Effector memory CD4-positive, alpha-beta T cell (primary cell): ENCODE results near the gene PLXNA4.

Experiments
- DNase-seq, 3 donors: peaks; one replicate each; pipeline ENCODE4 v3.0.0-alpha.2; 2020
- H3K27ac ChIP-seq: 2 replicates; pipeline ENCODE4 v1.7.0; 2013; ENCODE audit warnings: mild to moderate bottlenecking, low read length, moderate library complexity; ENCODE audit not compliant: insufficient read depth, poor library complexity, severe bottlenecking
- H3K27me3 ChIP-seq: replicated peaks from 2 replicates; pipeline ENCODE4 v1.7.0; 2013; ENCODE audit warnings: mild to moderate bottlenecking, low read length; ENCODE audit not compliant: insufficient read depth, control insufficient read depth, poor library complexity, severe bottlenecking
- H3K36me3 ChIP-seq: 2 replicates; pipeline ENCODE4 v1.7.0; 2013; ENCODE audit warnings: mild to moderate bottlenecking, low read length, moderate library complexity; ENCODE audit not compliant: control insufficient read depth, insufficient read depth
- H3K4me1 ChIP-seq: 2 replicates; pipeline ENCODE4 v1.7.0; 2013; ENCODE audit warnings: low read length, mild to moderate bottlenecking; ENCODE audit not compliant: control insufficient read depth, insufficient read depth, poor library complexity, severe bottlenecking
- H3K4me3 ChIP-seq: 2 replicates; pipeline ENCODE4 v1.7.0; 2013; ENCODE audit warnings: low read length, low read depth, mild to moderate bottlenecking; ENCODE audit not compliant: insufficient read depth, poor library complexity, severe bottlenecking
- H3K9me3 ChIP-seq: 2 replicates; pipeline ENCODE4 v1.7.0; 2013; ENCODE audit warnings: mild to moderate bottlenecking, low read length, moderate library complexity; ENCODE audit not compliant: control insufficient read depth

PLXNA4 gene

DNA sequence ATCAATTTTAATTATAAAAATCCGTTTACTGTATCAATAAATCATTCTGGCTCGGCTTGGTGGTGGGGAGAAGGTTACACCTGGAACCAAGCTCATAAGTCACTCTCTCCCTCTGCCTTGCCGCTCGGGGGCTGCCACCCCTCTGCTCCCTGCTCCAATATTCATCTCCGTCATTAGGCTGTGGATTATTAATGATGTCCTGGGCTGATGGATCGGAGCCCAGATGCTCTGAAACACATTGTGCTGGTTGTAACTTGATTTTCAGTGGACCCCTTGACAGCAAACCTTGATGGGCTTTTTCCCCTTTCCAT is 314.2 kb downstream of the PLXNA4 start:
- no peaks in the 10 kb centered on the region for H3K27me3 ChIP-seq
- no peaks in the 10 kb centered on the region for H3K4me1 ChIP-seq
- H3K9me3 ChIP-seq = no peaks in the 10 kb centered on the region
- H3K4me3 ChIP-seq = no peak overlapping the region
- no peak for DNase-seq
- H3K36me3 ChIP-seq = no peaks in the 10 kb centered on the region
- no peak overlapping the region for H3K27ac ChIP-seq

DNA sequence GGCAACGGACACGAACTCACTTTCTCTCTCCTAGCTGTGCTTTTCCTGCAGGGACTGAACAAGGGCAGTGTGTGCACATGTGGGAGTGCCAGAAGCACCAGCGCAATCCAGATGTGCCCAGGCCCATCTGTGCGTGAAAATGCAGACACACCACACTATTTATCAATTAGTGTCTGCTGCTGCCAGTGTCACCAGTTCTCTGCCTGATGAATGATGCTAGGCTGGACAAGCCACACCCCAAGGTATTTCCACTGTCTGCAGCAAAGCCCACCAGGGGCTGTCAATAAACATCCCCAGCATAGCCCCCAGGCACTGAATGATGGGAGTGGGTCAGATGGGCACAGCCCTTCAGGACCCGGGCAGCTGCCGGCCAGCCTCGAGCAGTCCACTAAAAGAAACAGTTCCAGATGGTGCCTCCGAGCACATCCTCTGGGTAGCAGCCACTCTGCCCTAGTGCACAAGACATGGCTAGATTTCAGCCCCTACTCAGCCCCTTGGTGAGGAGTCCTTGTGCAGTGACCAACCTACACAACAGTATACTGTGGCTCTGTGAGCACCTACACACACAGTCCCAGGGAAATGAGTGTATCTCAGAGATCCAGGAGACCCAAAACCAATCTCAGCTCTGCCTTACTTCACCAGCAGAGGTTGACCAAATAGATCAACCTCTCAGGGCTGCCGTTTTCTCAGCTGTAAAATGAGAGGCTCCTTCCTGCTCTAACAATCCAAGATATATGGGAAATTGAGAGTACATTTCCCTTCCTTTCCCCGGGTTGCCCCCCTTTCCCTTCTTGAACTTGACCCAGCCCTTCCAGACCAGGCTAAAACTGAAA is 314.7 kb downstream of the PLXNA4 start:
- Histone ChIP-seq H3K4me3 (no peak overlapping the region), H3K9me3 (no peaks in the 10 kb centered on the region), H3K27me3 (no peaks in the 10 kb centered on the region), H3K36me3 (no peaks in the 10 kb centered on the region), H3K4me1 (no peaks in the 10 kb centered on the region), H3K27ac (no peak overlapping the region)
- no peak for DNase-seq

DNA sequence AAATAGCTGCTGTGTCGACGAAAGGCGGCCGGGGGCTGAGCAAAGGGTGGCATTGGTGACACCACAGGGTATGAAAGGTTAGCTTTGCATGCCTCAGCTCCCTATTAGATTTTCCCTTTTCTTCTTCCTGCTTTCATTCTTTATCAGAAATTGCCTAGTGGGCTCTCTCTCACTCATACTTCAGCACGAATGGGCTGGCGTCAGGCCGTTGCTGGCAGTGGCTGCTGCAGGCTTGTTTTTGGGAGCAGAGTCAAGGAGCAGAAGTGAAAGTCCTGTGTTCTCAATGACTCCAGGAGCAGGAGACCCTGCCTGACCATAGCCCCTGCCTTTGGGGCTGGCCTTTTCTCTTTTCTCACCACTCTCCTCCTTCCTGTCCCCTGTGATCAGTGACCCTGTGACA is 318.0 kb downstream of the PLXNA4 start:
- no peak for DNase-seq
- no peak overlapping the region for H3K4me3 ChIP-seq
- no peaks in the 10 kb centered on the region for H3K36me3 ChIP-seq
- no peak overlapping the region for H3K27ac ChIP-seq
- H3K27me3 ChIP-seq = no peaks in the 10 kb centered on the region
- no peaks in the 10 kb centered on the region for H3K9me3 ChIP-seq
- no peaks in the 10 kb centered on the region for H3K4me1 ChIP-seq

DNA sequence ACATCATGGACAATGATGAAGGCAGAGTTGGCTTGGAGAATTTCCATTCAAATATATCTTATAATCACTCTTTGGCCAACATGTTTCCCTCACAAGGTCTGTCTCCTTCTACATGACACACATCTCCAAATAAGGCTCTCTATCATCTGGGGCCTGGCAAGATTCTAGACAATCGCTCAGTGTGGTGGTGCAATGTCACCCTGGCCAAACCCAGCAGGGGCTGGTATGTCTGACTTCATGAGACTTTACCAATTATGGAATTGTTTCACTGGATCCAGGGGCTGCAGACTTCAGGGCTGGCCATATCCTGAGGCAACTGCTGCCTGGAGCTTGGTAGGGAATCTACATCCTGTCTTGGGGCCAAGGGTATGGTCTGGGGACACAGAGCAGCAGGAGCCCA is 319.0 kb downstream of the PLXNA4 start:
- no peaks in the 10 kb centered on the region for H3K36me3 ChIP-seq
- no peak for DNase-seq
- H3K9me3 ChIP-seq = no peaks in the 10 kb centered on the region
- no peaks in the 10 kb centered on the region for H3K4me1 ChIP-seq
- no peak overlapping the region for H3K27ac ChIP-seq
- no peaks in the 10 kb centered on the region for H3K27me3 ChIP-seq
- H3K4me3 ChIP-seq = no peak overlapping the region

DNA sequence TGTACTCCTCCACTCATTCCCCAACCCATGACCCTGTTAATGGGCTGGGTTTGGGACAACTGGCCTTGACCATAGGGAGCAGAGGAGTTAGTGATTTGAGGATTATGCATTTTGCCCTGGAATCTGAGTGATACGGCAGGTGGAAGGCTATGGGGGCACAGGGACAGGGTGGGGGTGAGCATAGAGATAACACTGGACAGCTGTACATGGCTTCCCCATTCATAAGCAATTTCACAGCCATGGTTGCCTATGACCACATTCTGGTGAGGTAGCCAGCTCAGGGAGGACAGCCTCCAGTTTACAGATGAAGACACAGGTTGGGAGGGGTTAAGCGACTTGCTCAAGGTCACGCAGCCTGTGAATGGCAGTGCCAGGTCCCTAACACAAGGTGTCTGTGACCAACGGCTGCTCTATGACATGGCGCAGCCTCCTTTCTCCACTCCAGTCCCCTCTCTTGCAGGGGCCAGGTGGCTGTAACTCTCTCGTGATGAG is 319.5 kb downstream of the PLXNA4 start:
- DNase-seq = no peak
- H3K36me3 ChIP-seq = no peaks in the 10 kb centered on the region
- no peak overlapping the region for H3K27ac ChIP-seq
- no peaks in the 10 kb centered on the region for H3K9me3 ChIP-seq
- H3K4me1 ChIP-seq = no peaks in the 10 kb centered on the region
- no peaks in the 10 kb centered on the region for H3K27me3 ChIP-seq
- no peak overlapping the region for H3K4me3 ChIP-seq

DNA sequence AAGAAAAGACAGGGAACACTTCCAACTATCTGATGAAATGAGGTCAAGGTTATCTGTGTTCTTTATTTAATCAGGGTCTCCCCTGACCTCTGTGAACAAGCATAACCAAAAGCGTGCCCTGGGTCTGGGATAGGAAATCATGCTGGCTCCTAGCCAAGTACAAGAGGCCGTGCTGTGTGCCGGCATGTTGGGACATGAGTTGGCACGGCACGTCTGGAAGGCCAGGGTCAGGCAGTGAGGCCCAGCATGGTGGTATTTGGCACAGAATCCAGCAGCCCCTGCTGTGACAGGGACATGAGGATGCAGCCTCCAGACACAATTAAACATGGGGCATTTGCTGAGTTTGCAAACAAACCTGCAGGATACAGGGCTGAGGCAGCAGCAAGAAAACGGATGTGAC is 320.4 kb downstream of the PLXNA4 start:
- no peaks in the 10 kb centered on the region for H3K4me1 ChIP-seq
- no peak overlapping the region for H3K4me3 ChIP-seq
- no peaks in the 10 kb centered on the region for H3K27me3 ChIP-seq
- no peak overlapping the region for H3K27ac ChIP-seq
- DNase-seq = no peak
- H3K36me3 ChIP-seq = no peaks in the 10 kb centered on the region
- H3K9me3 ChIP-seq = no peaks in the 10 kb centered on the region

DNA sequence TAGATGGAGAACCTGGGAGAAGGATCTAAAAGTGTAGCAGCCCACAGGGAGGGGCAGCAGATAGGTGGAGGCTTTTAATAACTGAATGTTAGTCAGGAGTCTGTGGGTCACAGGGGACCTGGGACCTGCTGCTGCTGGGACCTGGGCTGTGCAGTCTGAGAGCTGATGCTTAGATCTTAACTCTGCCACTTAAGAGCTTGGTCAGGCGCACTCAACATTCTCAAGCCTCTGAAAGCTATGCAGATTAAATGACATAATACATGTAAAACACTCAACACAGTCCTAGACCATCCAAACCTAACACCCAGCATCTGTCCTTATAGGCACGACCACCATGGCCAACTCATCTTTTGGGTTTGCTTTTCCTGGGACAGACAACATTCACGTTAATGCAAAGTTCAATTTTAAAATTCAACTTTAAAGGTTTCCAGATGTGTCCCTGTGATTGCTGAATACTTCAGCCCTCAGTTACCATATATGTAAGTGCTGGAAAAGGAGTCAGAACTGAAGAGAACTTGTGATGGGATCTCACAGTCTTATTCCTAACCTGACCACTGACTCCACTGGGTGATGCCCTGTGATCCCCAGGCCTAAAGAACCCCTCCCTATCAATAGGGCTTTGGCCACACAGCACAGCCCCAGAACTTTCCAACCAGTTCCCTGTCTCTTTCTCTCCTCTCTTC is 321.0 kb downstream of the PLXNA4 start:
- no peaks in the 10 kb centered on the region for H3K4me1 ChIP-seq
- H3K27ac ChIP-seq = no peak overlapping the region
- DNase-seq = no peak
- no peaks in the 10 kb centered on the region for H3K9me3 ChIP-seq
- no peak overlapping the region for H3K4me3 ChIP-seq
- H3K36me3 ChIP-seq = no peaks in the 10 kb centered on the region
- no peaks in the 10 kb centered on the region for H3K27me3 ChIP-seq

DNA sequence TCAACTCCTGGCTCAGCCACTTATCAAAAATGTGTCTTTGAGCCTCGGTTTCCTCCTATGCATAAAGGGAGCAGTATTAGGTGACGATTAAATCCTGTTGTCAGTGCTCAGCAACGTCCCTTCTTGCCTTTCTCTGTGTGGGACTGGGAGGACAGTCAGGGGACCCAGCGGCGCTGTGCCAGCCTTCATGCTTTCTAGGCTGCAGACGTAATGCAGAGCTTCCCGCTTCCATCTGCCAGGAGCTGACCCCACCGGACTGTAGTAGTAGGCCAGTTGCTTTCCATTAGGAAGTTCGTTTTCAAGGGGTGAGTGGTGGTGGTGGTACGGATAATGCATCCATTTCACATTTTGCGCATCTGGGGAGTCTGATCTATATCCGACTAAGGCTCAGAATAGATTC is 321.8 kb downstream of the PLXNA4 start:
- no peaks in the 10 kb centered on the region for H3K9me3 ChIP-seq
- no peak overlapping the region for H3K27ac ChIP-seq
- no peaks in the 10 kb centered on the region for H3K4me1 ChIP-seq
- no peak overlapping the region for H3K4me3 ChIP-seq
- no peaks in the 10 kb centered on the region for H3K36me3 ChIP-seq
- no peaks in the 10 kb centered on the region for H3K27me3 ChIP-seq
- no peak for DNase-seq

DNA sequence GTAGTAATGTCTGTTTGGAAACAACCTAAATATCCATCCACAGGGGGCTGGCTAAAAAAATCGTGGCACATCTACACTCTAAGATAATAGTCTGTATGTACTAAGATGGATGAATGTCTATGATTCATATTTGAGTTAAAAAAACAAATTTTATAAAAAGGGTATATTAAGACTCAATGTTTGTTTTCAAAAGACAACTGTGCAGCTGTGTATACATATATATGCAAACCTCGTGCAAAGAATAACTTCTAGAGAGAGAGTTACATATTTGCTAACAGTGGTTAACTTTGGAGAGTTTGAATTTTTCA is 323.5 kb downstream of the PLXNA4 start:
- Histone ChIP-seq H3K9me3 (no peaks in the 10 kb centered on the region), H3K27ac (no peak overlapping the region), H3K4me3 (no peak overlapping the region), H3K4me1 (no peaks in the 10 kb centered on the region), H3K27me3 (no peaks in the 10 kb centered on the region), H3K36me3 (no peaks in the 10 kb centered on the region)
- DNase-seq = no peak

DNA sequence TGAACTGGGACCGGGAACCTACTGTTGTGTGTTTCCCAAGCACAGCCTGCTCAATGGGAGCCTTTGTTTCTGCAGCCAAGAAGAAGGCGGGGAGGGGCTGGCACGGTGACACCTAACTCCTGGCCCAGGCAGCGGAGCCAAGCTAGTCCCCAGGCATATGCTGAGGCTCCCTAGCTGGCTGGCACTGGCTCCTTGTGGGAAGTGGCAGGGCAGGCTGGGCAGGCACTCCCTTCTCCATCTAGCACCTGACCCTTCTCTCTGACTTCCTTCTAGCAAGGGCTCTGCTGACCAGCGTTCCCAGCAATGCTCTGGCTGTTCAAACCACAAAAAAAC is 325.0 kb downstream of the PLXNA4 start:
- Histone ChIP-seq H3K4me3 (no peak overlapping the region), H3K36me3 (no peaks in the 10 kb centered on the region), H3K27ac (no peak overlapping the region), H3K4me1 (no peaks in the 10 kb centered on the region), H3K9me3 (no peaks in the 10 kb centered on the region), H3K27me3 (no peaks in the 10 kb centered on the region)
- DNase-seq = no peak
